ENCODE results near the gene GPR89B.
"Not testable (repeated sequence)": the region's sequence is repeated elsewhere in the genome, so short reads cannot be mapped to it uniquely, and the experiment has no call there.

Gene GPR89B

GRCh38 chr1:147928236-147929132 is at the start of gene GPR89B:
Gene GPR89B (plus strand): TSS chr1:147928420. CDS start chr1:147928537, 117 bp downstream.
- peak; percentile 86 for DNase-seq

DNA sequence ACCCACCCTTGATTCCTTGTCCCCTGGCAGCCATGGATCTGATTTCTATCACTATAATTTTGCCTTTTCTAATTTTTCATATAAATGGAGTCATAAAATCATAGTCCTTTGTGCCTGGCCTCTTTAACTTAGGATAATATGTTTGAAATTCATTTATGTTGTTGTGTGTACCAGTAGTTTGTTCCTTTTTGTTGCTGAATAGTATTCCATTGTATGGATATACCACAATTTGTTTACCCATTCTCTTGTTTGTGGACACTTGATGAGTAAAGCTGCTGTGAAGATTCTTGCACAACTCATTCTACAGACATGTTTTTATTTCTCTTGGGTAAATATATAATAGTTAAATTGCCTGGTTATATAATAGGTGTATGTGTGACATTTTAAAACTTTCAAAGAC is 48.3 kb upstream of the GPR89B start:
- DNase-seq: no peak

GRCh38 chr1:147882535-147882934 is 45.7 kb upstream of the GPR89B start:
- no peak for DNase-seq

GRCh38 chr1:147890177-147890790 is 37.9 kb upstream of the GPR89B start:
- DNase-seq: peak; percentile 25

- DNase-seq: no peak
These were observed 37.1 kb upstream of the GPR89B start for GRCh38 chr1:147891088-147891487.

DNA sequence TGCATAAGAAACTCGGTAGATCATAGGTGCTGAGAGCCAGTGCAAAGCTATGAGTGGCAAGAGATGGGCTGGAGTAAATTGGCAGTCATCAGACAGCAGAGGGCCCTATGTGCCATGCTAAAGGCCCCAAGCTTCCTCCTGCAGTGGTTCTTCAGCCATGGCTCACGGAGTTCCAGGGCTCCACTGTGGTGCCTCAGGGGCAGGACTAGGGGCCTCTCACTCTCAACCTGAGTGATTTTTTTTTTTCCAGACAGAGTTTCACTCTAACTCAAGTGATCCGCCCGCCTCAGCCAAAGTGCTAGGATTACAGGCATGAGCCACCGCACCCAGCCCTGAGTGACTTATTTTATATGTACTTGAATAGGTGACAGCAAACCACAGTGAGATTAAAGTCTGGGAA is 36.0 kb upstream of the GPR89B start:
- peak; percentile 6 for DNase-seq

DNA sequence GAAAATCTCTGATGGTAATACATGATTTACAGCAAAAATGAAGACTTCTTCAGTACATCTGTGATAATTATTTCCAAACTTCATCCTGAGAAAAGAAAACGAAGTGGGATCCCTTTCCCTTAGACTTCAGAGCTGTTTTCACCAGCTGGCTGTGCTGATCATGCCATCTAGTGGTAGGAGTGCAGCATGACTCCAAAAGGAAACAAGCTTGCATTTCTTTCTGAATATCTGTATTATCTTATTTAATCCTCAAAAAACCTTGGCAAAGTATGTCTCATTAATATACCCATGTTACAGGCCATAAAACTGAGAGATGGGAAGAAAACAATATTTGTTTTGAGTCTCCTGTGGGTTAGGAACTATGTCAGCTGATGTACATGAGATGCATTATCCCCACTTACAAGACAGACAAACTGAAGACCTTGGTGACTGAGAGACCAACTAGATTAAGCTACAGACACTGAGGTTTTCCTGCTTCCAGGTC is 35.4 kb upstream of the GPR89B start:
- DNase-seq: peak; percentile 57

DNA sequence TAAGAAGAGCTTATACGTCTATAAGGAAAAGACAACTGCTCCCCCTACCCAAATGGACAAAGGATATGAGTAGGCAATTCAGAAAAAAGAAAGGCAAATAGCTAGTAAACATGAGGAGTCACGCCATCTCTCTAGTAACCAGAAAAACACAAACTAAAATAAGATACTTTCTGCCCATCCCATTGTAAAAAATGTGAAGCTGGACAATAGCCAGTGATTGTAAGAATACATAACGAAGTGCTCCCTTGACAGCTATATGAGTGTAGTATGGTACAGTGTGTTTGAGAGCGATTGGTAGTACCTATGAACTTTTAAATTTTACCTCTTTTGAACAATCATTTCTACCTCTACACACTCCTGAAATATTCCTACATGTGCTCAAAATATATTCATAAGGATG is 33.1 kb upstream of the GPR89B start:
- DNase-seq: no peak

DNA sequence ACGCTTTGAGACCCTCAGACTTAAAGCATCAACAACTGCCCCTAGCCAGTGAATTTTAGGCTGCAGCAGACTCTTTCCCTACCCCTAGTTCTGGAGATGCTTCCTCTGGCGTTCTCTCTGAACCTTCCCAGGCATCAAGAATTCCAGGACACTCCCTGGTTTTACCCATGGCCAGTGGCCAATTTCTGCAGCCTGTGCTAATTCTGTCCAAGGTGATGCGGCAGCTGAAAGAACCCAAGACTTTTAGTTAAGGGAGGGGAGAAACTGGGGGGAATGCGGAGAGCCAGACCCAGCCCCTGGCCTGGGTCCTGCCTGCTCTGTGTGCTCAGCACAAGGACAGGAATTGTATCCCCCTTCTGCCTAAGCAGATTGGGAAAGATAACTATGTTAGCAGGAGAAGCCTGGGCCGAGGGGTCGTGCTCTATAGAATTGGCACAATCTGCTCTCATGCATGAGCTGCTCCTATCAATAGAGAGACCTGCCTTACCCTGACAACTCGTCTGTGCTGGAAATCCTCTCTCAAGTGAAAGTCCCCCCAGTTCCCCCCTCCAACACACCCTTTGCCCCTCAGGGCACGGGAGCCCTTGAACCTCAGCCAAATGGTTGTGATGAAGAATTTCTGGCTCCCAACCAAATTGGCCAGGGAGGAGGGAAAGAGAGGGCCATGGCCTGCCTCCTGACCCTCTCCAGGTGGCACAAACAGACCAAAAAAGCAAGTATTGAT is 31.0 kb upstream of the GPR89B start:
- DNase-seq: no peak

DNA sequence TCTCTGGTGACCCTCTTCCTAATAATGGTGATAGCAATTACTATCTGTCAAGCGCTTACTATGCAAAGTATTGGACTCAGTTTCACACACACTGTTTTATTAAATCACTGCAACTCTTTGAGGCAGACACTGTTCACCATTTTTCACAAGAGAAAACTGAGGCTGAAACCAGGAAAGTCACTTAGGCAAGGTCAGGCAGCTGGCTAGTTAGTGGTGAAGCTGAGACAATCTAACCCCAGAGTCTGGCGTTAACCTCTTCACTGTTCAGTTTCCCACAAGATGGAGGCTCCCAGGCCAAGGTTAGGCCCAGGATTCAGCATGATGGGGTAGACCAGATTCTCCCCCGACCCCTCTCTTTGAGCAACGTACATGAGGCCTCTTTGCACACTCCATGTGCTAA is 30.4 kb upstream of the GPR89B start:
- no peak for DNase-seq

DNA sequence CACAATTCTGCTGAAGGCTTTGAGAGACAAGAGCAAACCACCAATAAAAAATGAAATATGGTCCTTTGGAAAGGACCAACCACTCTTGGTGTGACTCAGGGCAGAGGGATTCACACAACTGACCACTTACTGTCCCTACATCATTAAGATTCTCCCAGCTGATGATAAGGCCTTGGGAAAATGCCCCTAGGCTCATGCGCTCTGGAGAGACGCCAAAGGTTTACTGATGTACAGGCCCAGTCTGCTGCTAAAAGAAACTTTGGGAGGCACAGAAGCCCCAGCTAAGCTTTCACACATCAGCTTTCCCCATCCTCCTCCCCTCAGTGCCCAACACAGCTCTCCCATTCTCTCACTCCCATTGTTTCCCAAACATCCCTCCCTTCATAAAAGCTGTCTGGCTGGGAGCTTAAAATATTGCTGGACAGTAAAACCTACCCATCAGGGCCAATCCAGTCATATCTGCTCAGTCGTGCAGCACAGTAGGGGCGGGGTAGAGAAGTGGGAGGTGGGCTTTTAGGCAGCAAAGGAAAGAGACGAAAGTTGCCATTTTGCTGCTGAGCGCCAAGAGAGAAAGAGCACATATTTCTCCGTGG is 25.9 kb upstream of the GPR89B start, which contains the start of gene GJA8:
Gene GJA8 (plus strand): TSS at position 543 of the 593 bp plus-strand sequence. CDS start 5,161 bp downstream, outside the sequence.
- DNase-seq: peak; percentile 5

- DNase-seq: no peak
These were observed 23.5 kb upstream of the GPR89B start for GRCh38 chr1:147904726-147905125.

DNA sequence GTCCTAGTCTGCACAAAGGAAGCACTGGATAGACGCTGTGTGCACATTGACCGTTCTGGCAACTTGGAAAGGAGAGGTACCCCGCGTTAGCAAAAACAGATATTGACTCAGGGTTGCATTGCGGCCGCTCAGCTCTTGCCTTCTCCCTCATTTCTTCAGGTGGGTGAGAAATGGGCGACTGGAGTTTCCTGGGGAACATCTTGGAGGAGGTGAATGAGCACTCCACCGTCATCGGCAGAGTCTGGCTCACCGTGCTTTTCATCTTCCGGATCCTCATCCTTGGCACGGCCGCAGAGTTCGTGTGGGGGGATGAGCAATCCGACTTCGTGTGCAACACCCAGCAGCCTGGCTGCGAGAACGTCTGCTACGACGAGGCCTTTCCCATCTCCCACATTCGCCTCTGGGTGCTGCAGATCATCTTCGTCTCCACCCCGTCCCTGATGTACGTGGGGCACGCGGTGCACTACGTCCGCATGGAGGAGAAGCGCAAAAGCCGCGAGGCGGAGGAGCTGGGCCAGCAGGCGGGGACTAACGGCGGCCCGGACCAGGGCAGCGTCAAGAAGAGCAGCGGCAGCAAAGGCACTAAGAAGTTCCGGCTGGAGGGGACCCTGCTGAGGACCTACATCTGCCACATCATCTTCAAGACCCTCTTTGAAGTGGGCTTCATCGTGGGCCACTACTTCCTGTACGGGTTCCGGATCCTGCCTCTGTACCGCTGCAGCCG is 20.3 kb upstream of the GPR89B start:
- DNase-seq: no peak

DNA sequence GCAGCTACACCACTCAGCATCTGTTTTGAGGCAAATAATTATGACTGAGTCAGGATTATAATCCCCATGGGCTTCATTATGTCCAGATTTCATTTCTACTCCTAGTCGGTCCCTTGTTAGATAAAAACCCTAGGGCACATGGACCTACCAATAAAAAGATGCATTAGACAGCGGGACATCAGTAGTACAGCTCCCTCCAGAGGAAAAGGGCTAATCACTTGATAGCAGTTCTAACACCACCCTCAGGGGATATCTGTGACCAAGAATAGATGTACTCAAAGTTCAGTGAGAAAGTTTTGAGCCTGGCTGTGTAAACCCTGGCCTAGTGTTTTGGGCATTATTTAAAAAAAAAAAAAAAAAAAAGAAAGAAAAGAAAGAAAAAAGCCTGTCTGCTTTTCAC is 15.7 kb upstream of the GPR89B start:
- DNase-seq: peak; percentile 2

DNA sequence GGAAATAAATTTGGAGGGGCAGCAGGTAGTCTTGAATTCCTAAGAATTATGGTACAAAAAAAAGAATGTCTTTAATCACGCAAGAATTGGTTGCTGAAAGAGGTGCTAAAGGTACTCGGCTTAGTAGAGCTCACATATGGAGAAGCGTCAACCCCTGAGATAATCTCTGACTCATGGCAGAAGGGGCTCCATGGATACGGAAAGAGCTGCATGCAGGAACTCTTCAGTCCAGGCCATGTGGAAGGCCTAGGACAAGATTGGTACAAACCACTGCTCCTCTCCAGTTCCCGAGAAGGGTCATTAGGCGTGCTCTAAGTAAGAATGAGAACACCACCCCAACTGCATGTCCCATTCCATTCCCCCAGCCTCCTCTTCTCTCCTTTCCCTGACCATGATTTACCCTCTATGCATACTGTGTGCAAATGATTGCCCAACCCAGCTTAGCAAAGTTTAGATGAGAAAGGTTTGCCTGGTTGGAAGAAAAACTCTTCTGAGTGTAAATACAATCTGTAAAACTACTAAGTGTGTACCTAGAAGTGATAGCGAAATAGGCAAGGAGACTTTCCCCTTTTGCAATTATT is 14.8 kb upstream of the GPR89B start:
- no peak for DNase-seq

DNA sequence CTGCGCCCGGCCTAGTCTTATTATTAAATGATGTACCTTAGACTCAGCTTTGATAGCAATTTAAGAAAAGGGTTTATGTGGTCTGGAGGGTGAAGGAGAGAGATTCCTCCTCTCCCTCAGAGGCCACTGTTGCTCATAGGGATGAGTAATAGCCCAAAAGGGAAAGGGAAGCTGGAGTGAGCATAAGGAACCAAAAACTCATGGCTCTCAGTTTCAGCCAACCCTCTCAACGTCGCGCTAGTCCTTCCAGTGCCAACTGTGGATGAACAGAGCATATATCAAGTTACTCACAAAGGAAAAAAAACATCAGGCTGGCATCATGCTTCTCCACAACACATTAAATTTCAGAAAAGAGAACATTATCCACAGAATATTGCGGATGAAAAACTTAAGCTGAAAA is 8.3 kb upstream of the GPR89B start:
- no peak for DNase-seq

DNA sequence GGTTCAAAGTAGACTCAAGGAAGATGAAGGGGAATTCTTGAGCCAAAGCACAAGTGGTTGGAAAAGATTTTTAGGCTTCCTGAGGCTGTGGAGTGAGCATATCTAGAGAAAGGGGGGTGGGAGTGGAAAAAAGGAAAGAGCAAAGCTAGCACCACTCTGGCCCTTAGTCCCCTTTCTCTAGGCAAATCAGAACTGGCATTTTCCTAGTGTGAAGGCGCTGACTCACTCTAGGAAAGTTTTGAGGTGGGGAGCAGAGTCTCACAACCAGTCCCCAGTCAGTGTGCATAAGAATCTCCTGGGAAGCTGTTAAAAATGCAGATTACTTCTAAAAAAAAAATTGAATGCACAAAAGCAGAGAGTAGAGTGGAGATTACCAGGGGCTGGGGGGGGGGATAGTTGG is 3.4 kb upstream of the GPR89B start:
- DNase-seq: no peak

GRCh38 chr1:147927215-147927614 is 1.0 kb upstream of the GPR89B start:
- DNase-seq: not testable (repeated sequence)

- DNase-seq: not testable (repeated sequence)
These were observed 531 bp upstream of the GPR89B start for GRCh38 chr1:147927689-147928088.

DNA sequence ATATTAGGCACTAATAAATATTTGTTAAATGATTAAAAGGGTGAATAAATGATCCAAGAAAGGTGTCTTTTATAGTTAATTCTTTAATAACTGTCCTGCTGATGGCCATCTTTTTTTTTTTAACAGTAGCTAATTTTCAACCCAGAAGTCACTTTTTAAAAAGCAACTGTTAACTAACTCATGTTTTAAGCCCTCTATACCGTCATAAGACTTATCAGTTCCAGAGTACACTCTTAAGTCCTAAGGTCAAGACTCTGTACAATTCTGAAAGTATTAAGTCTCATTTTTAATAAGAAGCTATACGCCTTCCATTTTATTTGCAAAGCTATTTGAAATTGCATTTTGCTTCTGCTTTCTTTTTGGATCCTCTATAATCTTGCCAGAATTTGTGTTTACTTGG is 2.9 kb downstream of the GPR89B start:
- DNase-seq: not testable (repeated sequence)

- not testable (repeated sequence) for DNase-seq
These were observed 7.1 kb downstream of the GPR89B start for GRCh38 chr1:147935296-147935695.

DNA sequence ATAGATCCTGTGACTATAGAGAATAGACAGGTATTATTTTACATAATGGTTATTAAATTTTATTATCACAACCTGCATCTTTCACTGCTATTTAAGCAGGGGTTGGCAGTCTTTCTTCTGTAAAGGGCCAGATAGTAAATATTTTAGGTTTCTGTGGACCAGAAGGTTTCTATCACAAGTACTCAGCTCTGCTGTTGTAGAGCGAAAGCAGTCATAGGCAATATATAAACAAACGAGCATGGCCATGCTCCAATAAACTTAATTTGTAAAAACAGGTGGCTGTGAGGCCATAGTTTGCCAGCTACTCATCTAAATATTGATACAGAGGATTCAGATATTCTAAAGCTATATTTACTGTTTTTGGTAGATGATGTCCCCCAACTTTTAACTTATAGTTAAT is 12.2 kb downstream of the GPR89B start:
- DNase-seq: not testable (repeated sequence)
